ENCODE measurements around the gene PNCK.

GRCh38 chrX:153707406-153707805 lies 33.8 kb upstream of the PNCK start:
- TF ChIP-seq CTCF (IDR thresholded peaks at IDR 0.05; ENCODE audit: low read length), result no peak
- TF ChIP-seq EZH2 (optimal IDR thresholded peaks at IDR 0.05; ENCODE audit: low read depth, low read length), result no peak
- no peak for TF ChIP-seq EZH2phosphoT487 (IDR thresholded peaks at IDR 0.05; ENCODE audit: low read length)
